Natural killer cell (primary cell): ENCODE measurements around the gene KCNQ2. TPM values are rescaled to one million over a fixed set of nuclear protein-coding genes. Genes with fewer than 3 reads are reported as not detected.

Experiments used
- ATAC-seq, 3 donors: fragments of 150-1000 bp in 2 of 3; fragments of 200-7000 bp in 1 of 3; cut with Tn5 transposase; 1 replicate in 1 of 3; 2 replicates in 2 of 3; pipeline ENCODE4 v1.10.0; 2021; ENCODE audit warnings: mild to moderate bottlenecking in 2 of 3, moderate library complexity in 2 of 3
- DNase-seq, 2 donors: peaks; one replicate each; pipeline versions ENCODE4 v3.0.0 to v3.0.0-alpha.2; 2013 to 2021; ENCODE audit warnings: mixed read lengths in 1 of 2
- H3K27ac ChIP-seq: one replicate; pipeline ENCODE4 v1.5.1; 2013; ENCODE audit warnings: mild to moderate bottlenecking, low read length
- H3K27me3 ChIP-seq: one replicate; pipeline ENCODE4 v1.6.1; 2013; ENCODE audit warnings: low read length; ENCODE audit not compliant: control insufficient read depth, insufficient read depth
- H3K36me3 ChIP-seq: one replicate; pipeline ENCODE4 v1.6.1; 2013; ENCODE audit warnings: low read length; ENCODE audit not compliant: control insufficient read depth, insufficient read depth
- H3K4me1 ChIP-seq: one replicate; pipeline ENCODE4 v1.6.1; 2013; ENCODE audit warnings: low read length; ENCODE audit not compliant: control insufficient read depth, insufficient read depth
- H3K4me3 ChIP-seq: one replicate; pipeline ENCODE4 v1.5.1; 2013; ENCODE audit warnings: low read length
- H3K9me3 ChIP-seq: one replicate; pipeline ENCODE4 v1.6.1; 2013; ENCODE audit warnings: low read length; ENCODE audit not compliant: control insufficient read depth, insufficient read depth
- H3K27ac Mint-ChIP-seq, 2 donors: one replicate each; pipeline ENCODE4 v1.8.0; 2022; ENCODE audit warnings: mild to moderate bottlenecking in 2 of 2, mixed read lengths in 2 of 2, moderate library complexity in 1 of 2
- H3K27me3 Mint-ChIP-seq, 2 donors: one replicate each; pipeline ENCODE4 v1.8.0; 2022; ENCODE audit warnings: low read depth in 2 of 2, mixed read lengths in 2 of 2
- H3K36me3 Mint-ChIP-seq: one replicate; pipeline ENCODE4 v1.8.0; 2022; ENCODE audit warnings: mixed read lengths
- H3K4me1 Mint-ChIP-seq, 2 donors: one replicate each; pipeline ENCODE4 v1.8.0; 2022; ENCODE audit warnings: mixed read lengths in 2 of 2
- H3K4me3 Mint-ChIP-seq: one replicate; pipeline ENCODE4 v1.8.0; 2022; ENCODE audit warnings: mild to moderate bottlenecking, moderate library complexity, mixed read lengths
- H3K9me3 Mint-ChIP-seq, 2 donors: one replicate each; pipeline ENCODE4 v1.8.0; 2022; ENCODE audit warnings: mixed read lengths in 2 of 2
- CTCF ChIP-seq: fragments of 200-600 bp; IDR thresholded peaks from one replicate; pipeline ENCODE4 v1.8.0; 2022; ENCODE audit warnings: antibody characterized with exemption
- WGBS: methylation state at CpG from one replicate; pipeline ENCODE4 v1.1.7; 2013; ENCODE audit warnings: missing lambda C conversion rate; ENCODE audit not compliant: insufficient coverage; 5-methylcytosine and 5-hydroxymethylcytosine counted together
- intact Hi-C: fragments of 100-400 bp; cut with micrococcal nuclease; formaldehyde crosslinking; loops from one replicate; pipeline ENCODE4 v1.14.2; 2022
- total RNA-seq, 4 donors: library from RNA; stranded (reverse); fragments of 120-200 nt in 1 of 4; gene quantifications; one replicate each; pipeline versions ENCODE4 v1.2.3 to v1.2.4, GENCODE V29; 2013 to 2022

The KCNQ2 gene
- total RNA-seq, 3 donors from 2014 or later (not counting 1 experiment from before 2014, with no cell fraction given): not detected

- no peak overlapping the region for H3K4me3 ChIP-seq
- 1% methylated on average over 9 of the region's 11 CpGs for WGBS
- DNase-seq (peak; percentile 42 to 73), ATAC-seq (peak in 2 of 3 donors; percentile 66 to 68)
- H3K27ac ChIP-seq: peak overlapping the region; percentile 29
- H3K27me3 ChIP-seq: no peaks in the 10 kb centered on the region
- peaks cover 26% of the 10 kb centered on the region for H3K4me1 ChIP-seq
- no peaks in the 10 kb centered on the region for H3K36me3 ChIP-seq
- peaks cover 0 to 1% of the 10 kb centered on the region in 2 donors for H3K27me3 Mint-ChIP-seq
- peak overlapping the region; percentile 9 for H3K4me3 Mint-ChIP-seq
- H3K27ac Mint-ChIP-seq: peak overlapping the region; percentile 68 to 77
- intact Hi-C loops: no loop called here
- peaks cover 3 to 7% of the 10 kb centered on the region in 2 donors for H3K9me3 Mint-ChIP-seq
- no peaks in the 10 kb centered on the region for H3K36me3 Mint-ChIP-seq
- H3K4me1 Mint-ChIP-seq: peaks cover 9 to 17% of the 10 kb centered on the region in 2 donors
- peak; percentile 24 for TF ChIP-seq CTCF
- H3K9me3 ChIP-seq: no peaks in the 10 kb centered on the region
Measured at GRCh38 chr20:63442100-63442493, 30.4 kb downstream of the KCNQ2 start.

- H3K27ac Mint-ChIP-seq: peak overlapping the region; percentile 62 to 77
- H3K36me3 Mint-ChIP-seq: no peaks in the 10 kb centered on the region
- ATAC-seq (peak; percentile 28 to 72 (median 52)), DNase-seq (peak in 1 of 2 donors; percentile 59)
- WGBS: 7% methylated on average over 22 of the region's 22 CpGs
- Histone ChIP-seq H3K36me3 (no peaks in the 10 kb centered on the region), H3K4me1 (peaks cover 26% of the 10 kb centered on the region), H3K27me3 (no peaks in the 10 kb centered on the region), H3K9me3 (no peaks in the 10 kb centered on the region), H3K27ac (peak overlapping the region; percentile 29), H3K4me3 (no peak overlapping the region)
- TF ChIP-seq CTCF: no peak
- peaks cover 9 to 17% of the 10 kb centered on the region in 2 donors for H3K4me1 Mint-ChIP-seq
- peaks cover 3 to 7% of the 10 kb centered on the region in 2 donors for H3K9me3 Mint-ChIP-seq
- peak overlapping the region; percentile 77 for H3K4me3 Mint-ChIP-seq
- intact Hi-C loops: no loop called here
- H3K27me3 Mint-ChIP-seq: no peaks in the 10 kb centered on the region
Measured at GRCh38 chr20:63441136-63442099, 31.0 kb downstream of the KCNQ2 start.

GRCh38 chr20:63440366-63440955 lies 32.0 kb downstream of the KCNQ2 start:
- Histone ChIP-seq H3K9me3 (no peaks in the 10 kb centered on the region), H3K27me3 (no peaks in the 10 kb centered on the region), H3K4me1 (peaks cover 26% of the 10 kb centered on the region), H3K36me3 (no peaks in the 10 kb centered on the region), H3K4me3 (no peak overlapping the region), H3K27ac (no peak overlapping the region)
- DNase-seq: no peak
- no peaks in the 10 kb centered on the region for H3K27me3 Mint-ChIP-seq
- H3K9me3 Mint-ChIP-seq: peaks cover 3 to 7% of the 10 kb centered on the region in 2 donors
- WGBS: 53% methylated on average over 24 of the region's 26 CpGs
- ATAC-seq: no peak
- no peak for TF ChIP-seq CTCF
- peaks cover 9 to 17% of the 10 kb centered on the region in 2 donors for H3K4me1 Mint-ChIP-seq
- intact Hi-C loops: no loop called here
- H3K27ac Mint-ChIP-seq: no peak overlapping the region
- H3K36me3 Mint-ChIP-seq: no peaks in the 10 kb centered on the region
- no peak overlapping the region for H3K4me3 Mint-ChIP-seq
